Ramos (cell line): ENCODE results near the gene SAMD13.

Source experiments
- in situ Hi-C: fragments of 300-500 bp; cut with MboI; formaldehyde crosslinking; loops from one replicate; pipeline ENCODE4 v1.14.3; 2022; ENCODE audit warnings: low sequenced_read_pairs; ENCODE audit not compliant: unreplicated experiment

Gene SAMD13

DNA sequence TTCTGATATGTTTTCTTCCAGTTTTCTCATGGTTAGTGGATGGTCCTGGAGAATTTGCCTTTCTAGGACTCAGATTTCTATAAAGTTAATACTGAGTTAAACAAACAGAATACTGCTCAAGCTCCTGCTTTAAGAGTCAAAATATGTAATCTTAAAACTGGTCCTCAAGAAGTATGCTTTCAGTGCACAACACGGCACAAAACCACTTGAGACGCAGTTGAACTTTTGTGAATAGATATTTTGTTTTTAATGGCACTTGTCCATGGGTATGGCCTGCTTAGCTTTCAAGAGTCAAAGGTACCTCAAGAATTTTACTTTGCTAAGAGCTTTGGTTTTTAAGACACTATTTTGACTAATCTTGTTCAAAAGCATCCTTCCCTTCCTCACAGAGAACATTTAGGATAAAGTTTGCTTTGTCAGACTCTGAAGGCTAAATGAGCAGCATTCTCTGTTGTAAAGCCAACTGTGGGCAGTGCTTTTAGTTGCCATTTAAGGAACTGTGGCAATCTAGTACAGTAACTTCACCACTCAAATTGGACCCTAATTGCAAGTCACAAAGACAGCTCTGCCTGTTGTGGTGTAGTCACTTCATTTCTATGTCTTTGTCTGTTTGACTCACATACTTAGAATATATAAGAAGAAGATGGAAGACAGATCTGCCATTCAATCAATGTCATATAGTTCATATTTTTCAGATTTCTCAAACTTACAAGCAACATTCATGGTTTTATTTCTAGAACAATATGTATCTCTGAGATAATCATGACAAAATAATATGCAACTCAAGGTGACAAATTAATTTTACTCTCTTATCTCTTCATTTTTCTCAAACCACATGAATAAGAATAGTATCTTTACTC, 28.8 kb downstream of the SAMD13 start:
- in situ Hi-C loops = no loop called here

DNA sequence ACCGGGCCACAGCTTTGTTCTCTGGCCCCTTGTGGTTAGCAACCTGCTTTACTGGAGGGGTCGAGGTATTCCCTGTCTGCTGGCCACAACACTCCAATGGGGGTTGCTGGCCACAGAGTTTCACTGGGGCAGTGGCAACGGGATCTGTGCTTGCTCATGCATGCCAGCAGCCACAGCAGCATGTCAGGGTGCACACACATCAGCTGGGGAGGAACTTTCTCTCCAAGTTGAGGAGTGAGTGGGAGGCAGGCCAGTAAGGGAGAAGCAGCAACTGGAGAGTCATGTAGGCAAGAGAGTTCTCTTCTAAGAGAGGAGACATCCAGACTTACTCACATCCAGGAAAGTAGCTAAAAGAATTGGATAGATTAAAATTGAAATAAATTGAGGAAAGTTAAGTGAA, 38.0 kb downstream of the SAMD13 start:
- in situ Hi-C loops = no loop called here

DNA sequence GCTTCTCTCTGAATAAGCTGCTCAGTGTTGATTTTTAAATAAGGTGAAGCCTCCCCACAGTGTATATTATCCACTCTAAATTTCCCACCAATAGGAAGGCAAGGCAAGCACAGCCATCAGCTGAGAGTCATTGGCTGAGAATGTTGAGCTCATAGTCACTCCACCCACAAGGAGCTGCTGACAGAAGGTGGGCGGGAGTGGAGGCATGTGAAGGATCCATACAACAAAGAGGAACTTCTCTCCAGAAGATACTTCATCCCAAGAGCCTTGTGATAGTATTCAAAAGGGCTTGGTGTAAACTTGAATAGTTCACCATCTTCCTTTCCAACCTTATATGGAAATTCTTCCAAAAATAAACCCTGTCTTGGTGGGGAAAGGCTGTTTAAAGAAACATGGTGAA, 42.8 kb downstream of the SAMD13 start:
- in situ Hi-C loops = no loop called here

DNA sequence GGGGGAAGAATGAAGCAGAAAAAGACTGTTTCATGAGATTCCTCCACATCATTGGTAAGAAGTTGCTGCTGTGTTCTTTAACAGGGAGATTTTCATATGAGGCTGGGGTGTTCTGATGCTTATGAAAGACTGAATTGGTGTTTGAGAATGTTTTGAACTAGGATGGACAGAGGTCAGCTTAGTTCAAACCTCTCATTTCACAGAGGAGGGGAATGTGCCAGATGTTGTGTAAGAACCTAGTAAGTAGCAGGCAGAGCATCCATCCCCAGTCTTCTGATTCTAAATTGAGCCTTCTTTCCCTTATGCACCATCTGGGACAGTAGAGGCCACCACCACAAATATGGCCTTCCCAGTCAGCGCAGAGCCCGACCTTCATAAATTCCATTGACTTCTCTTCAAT, 43.7 kb downstream of the SAMD13 start:
- in situ Hi-C loops = no loop called here

DNA sequence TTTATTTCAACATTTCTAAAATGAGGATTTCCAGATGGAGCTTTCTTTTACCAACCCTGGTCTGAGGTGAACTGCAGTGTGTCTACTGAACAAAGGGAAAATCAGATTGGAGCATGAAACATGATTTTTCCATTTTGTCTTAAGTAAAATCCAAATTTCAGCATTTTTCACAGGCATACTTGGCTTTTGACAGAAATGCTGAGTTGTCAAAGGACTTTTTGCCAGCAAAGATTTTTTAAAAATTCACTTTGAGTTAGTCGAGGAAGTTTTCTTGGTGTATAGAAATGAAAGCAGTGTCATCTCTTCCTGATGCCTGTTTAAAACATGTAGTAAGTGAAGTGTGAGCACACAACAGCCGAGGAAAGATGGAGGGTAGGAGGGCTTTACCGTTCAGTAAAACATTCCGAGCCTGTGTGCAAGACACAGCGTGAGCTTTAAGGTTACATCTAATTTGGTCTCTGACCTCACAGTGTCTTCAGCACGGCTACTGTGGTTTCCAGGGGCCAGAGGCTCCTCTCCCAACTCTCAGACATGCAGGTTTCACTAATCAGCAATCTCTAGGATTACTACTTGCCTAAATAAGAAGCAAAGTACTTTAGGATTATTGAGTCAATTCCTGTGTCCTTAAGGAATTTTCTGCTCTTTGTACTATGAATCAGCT, 45.9 kb downstream of the SAMD13 start:
- in situ Hi-C loops = no loop called here

DNA sequence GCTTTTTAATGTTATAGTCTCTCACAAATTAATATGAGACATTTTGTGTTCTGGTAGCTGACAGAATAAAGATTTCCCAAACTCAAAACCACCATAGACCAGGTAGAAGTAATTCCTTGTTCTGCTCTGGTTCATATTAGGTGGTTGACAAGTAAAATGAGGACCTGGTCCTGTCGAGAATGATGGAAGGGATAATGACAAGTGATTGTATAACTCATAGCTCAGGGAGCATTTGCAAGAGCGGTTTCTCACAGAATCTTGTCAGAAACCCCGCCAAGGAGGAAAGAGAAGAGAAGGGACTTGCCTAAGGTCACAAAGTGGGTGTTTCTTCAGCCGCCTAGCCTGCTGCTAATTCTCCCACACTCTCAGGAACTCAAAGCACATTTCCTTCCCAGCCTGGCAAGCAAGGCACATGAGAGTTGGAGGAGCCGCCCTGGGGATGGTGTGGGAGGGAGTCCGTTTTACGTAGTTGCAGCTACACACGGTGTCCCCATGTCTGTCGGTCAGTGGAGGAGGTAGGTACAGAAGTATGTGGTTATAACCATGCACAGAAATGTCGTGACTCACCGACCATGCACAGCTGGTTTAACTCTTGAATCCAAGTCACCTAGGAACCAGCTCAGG, 46.5 kb downstream of the SAMD13 start:
- in situ Hi-C loops = no loop called here

DNA sequence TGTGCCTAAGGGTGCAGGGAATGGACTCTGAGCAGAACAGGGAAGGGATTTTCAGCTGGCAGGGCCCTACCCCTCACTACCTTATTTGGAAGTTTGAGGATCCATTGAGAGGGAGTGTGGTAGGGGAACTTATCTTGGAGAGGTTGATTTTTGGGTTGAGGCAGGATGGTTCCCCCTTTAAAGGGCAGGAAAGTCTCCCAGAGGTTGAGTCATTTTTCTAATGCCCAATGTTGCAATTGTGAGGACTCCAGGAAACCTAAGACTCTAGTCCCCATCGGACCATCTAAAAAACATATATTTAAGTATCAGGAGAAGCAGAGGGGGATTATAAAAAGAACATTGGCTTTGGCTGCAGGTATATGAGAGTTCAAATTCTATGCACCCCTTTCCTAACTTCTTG, 47.3 kb downstream of the SAMD13 start:
- in situ Hi-C loops = no loop called here

DNA sequence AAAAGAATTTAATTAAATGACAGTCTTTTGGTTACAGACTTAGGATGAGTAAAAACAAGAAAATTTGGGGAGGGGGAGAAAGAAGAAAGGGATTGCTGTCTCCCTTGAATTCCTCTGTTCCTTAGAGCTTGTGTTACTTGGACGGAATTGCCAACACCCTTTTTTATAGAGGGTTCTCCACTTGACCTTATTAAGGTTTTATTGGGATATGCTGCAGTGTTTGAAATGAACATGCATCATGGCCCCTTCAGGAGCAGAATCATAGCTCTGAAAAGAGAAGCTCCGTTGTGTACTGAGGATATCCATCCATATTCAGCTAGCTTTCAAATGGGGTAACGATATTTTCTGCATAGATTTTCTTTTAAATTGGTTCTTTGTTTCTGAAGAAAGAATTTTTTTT, 48.6 kb downstream of the SAMD13 start:
- in situ Hi-C loops = no loop called here

DNA sequence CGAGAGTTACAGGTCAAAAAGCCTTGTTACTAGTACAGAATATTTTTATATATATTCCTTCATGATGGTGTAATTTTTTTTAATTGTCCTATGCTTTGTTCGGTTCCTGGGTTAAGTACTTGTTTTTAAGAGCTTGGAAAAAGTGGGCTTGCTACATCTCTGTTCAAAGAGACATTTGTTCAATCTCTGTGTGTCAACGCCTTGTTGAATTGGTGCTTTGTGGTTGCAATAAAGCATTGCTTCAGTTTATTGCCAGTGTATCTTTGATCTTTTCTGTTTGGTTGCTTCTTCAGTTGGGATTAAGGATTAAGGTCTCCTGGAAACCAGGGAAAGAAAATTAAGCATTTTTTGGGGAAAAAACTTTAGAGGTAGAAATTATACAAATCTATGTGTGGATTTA, 49.0 kb downstream of the SAMD13 start:
- in situ Hi-C loops = no loop called here

DNA sequence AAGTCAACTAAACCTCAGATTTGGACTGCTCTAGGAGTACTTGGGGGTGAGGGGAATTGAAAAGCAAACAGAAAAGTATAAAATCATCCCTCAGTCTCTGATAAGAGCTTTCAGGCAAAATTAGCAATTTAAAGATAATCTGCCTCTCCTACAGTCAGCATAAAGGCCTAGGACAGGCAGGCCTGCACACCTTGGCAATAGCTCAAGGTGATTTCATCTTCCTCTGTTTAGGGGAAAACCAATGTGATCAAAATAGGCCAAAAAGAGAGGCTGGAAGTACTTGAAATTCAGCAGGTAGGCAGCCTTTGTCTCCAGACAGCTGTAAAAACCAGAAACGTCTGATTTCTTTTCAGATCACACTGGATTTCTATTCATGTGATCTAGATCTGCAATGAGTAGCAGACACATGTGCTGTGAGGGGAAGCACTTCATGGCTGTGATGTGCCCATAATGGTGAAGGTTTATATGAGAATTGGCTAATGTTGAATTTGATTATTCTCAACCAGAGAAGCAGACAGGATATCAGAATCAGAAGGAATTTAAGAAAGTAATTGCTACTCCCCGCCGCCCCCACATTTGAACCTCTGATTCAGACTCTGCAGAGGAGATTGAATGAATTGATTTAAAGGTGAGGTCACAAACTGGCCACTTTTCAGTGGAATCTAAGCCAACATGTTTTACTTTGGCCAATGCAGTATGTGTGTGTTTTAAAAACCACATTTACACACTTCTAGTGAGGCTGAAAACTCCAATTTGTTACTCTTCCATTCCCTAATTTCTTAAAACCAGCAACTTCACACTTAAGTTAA, 51.0 kb downstream of the SAMD13 start:
- in situ Hi-C loops = no loop called here

DNA sequence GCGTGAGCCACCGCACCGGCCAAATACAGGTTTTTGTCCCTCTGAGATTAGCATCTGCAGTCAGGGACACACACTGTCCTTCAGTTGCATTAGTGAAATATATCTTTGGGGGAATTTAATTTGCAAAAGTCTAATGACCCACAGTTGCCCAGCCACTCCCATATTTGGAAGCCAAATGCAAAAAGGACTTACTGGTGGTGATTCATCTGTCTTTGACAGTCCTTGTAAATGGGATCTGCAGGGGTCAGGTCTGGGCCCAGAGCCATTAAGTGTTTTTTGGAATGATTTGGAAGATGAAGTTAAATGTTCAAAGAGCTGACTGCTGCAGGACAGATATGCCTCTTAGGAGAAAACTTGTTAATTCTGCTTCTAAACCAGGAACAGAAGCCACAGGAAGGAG, 52.2 kb downstream of the SAMD13 start:
- in situ Hi-C loops = no loop called here

DNA sequence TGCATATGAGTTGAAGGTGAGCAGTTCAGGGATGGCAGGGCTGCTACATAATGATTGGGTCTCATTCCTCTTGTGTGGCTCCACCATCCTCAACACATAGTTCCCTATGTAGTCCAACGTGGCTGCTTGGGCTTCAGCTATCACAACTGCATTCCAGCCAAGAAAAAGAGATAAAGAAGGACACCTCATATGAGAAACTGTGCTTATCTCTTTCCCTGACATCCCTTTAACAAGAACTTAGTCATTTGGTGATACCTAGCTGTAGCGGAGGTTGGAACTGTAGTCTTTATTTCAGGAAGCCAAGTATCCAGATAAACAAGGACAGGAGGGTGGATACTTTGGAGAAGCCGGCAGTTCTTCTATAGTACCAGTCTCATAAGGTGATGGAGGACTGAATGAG, 54.0 kb downstream of the SAMD13 start:
- in situ Hi-C loops = no loop called here

DNA sequence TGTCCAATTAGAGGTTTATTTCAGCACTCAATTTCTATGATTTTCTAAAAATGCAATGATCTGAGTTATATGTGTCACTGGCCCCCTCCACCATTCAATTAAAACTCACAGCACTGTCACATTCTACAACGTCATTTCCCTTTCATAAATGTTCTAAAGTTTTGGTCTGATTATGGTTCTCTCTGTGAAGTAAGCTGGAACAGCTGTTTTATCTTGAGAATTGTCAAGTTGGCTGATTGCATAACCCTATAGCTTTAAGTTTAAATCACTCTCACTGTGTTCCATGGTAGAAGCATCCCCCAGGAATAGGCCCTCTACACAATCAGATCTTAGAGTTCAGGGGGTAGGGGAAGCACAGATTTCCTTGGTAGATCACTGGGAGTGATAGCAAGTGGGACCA, 55.4 kb downstream of the SAMD13 start:
- in situ Hi-C loops = no loop called here

DNA sequence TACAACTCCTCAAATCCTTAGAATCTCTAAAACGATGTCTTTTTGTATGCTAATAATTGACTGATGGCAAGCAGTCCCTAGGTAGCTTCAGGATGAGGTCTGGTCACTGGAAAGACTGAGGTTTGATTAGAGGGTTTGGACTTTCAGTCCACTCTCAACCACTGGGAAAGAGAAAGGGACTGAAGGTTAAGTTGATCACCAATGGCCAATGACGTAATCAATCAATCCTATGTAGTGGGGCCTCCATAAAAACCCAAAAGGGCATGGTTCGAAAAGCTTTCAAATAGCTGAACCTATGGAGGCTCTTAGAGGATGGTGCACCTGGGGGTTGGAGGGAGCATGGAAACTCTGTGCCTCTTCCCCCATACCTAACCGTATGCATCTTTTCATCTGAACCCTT, 57.2 kb downstream of the SAMD13 start:
- in situ Hi-C loops = no loop called here

DNA sequence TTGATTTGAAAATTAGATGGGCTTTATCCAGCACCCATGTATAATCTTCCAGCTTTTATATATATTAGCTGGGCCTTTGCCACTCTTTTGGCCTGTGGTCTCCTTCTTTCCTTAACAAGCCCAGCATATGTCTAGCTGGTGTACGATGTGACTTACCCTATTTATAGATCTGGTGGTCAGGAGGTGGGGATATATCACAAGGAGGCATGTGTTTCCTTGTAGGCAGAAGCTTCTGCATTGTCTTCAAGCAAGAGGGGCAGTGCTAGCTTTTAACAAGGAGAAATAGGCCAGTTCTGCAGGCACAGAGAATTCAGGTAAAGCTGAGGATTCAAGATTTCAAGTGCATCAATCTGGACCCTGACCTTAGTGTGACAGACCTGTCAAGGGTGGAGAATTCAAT, 58.8 kb downstream of the SAMD13 start:
- in situ Hi-C loops = no loop called here

DNA sequence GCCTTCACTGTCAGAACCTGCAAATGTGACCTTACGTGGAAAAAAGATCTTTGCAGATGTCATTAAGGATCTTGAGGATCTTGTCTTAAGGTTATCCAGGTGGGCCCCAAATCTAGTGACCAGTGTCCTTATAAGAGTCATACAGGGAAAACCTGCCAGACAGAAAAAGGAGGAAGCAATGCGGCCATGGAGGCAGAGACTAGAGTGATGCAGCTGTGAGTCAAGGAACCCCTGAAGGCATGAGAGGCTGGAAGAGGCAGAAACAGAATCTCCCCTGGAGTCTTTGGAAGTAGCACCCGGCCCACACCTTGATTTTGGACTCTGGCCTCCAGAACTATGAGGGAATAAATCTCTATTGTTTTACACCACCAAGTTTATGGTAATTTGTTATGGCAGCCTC, 60.3 kb downstream of the SAMD13 start:
- in situ Hi-C loops = no loop called here

DNA sequence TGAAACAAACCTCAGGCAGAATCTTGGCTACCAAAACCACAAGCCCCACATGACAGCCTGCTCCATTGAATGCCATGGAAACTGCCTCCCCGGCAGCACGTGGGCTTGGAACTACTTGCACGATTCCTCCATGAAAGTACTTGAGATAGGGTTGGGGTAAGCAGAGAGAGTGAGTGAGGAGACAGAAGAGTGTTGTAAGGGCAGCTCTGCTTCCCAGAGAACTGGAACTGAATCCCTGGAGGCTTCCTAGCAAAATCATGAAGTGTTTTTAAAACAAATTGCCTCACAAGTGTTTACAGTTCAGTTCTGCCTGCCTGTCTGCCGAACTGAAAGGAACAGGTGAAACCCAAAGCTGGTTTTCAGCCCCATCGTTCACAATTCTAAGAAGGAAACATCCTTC, 61.5 kb downstream of the SAMD13 start:
- in situ Hi-C loops = no loop called here

DNA sequence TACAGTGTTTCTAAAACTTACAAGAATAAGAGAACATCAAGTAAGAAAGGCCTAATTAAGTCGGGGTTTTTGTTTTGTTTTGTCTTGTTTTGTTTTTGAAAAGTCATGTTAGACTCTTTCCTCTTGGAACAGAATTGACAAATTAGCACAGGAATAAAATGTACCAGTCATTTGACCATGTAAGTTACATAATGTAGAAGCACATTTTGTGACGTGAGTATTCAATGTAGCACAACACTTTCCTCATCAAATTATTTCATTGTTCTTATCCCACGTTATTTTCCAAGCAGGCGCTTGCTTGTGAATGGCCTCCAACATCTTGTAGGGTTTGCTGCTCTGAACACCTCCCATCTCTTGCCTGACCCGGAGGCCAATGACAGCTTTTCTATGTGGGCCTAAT, 62.1 kb downstream of the SAMD13 start:
- in situ Hi-C loops = no loop called here

DNA sequence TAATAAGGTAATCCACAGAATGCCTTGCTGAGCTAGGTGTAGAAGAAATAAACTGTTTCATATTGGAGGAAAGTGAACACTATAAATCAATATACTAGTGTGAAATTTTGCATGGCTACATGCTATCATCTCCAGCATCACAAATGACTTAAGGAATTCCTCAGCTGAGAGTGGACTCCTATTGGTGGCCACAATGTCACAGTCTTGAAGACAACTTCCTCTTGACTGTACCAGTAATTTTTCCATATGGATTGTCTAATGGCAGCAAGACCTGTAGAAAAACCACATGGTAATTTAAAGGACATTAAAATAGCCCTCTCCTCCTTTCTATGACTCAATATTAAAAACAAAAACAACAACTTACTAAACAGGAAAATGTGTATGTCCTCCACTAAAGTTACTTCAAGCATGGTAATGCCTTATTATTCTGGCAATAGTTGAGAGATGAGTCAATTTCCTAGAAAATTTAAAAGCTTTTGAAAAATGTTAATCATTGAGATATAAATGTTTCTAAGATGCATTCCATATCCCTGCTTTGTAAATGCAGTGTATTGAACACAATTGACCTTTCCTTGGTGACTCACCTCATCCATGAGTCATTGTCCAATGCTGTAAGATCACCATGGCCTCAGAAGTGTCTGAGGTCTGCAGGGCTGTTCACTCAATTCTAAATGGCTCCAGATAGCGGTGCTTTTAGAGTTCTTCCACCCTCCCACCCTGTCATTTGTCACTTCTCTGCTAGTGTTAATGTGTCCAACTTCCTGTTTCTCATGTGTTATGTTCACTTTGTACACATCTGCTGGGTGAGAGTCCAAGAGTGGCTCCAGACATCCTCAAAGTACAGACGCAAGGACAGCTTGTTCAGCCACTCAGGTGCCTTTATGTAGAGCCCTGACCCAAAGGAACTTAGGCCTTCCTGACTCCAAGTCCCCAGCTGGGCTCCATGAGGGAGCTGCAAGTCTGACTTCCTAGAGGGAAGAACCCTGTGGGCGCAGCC, 64.0 kb downstream of the SAMD13 start:
- in situ Hi-C loops = no loop called here

DNA sequence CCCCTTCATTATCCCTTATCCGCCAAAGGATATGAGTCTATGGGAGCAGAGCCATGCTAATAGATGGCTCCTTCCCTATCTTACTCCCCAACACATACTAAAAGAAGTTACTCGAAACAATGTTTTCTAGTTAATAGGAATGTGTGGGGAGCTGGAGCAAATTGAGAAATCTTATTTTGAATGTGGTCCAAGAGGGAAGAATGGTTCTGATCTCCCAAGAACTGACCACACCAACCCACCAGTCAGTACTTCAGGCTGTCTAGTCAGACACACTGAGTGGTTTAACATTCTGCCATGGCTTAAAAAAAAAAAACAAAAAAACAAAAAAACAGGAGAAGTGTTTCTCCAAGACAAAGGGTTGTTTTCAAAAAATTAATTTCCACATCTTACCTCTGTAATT, 65.3 kb downstream of the SAMD13 start:
- in situ Hi-C loops = no loop called here
